IPS DF 4.7 (cell line): ENCODE data around the gene ZNF573.

Source experiments
- DNase-seq: peaks from one replicate; pipeline ENCODE4 v3.0.0-alpha.2; 2013; ENCODE audit warnings: low spot score; ENCODE audit errors: extremely low read depth

Gene ZNF573

GRCh38 chr19:37695144-37695899, 84.1 kb downstream of the ZNF573 start:
- no peak for DNase-seq

DNA sequence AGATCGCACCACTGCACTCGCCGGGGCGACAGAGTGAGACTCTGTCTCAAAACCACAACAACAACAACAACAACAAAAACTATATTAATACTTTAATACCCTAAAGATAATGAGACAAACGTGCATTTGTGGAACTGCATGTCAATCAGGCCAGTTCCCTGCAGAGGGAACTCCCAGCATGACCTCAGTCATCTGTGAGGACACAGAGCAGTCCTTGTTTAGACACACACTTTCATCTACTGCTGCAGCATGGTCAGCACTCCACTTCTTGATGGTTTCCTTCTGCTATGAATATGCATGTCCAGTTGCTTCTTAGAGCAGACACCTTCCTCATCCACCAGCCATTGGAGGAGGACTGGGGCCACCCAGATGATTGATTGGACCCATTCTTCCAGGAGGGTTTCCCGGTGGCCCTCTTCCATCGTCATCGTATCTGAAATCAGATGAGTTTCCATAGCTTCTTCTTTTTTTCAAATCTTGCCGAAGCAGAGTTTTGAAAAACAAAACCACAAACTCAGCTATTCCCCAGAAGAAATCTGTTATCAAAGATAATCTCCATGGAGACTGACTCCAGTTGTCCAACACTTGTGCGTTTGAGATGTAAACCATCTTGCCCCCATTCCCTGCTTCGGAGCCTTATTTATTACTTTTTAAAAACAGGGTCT, 86.3 kb downstream of the ZNF573 start:
- no peak for DNase-seq

GRCh38 chr19:37691881-37692504, 87.4 kb downstream of the ZNF573 start:
- no peak for DNase-seq
